Stimulated activated naive CD8-positive, alpha-beta T cell treated with anti-CD3 and anti-CD28 coated beads, Interleukin-15, Interleukin-2, amounts not matched to agents 100 ng/mL and 50 ng/mL, for 24 hours (primary cell): ENCODE results near the gene SUCLG2.
"Not testable (repeated sequence)": the region's sequence is repeated elsewhere in the genome, so short reads cannot be mapped to it uniquely, and the experiment has no call there.

Experiments used
- H3K27ac Mint-ChIP-seq: one replicate; pipeline ENCODE4 v1.8.0; 2021; ENCODE audit warnings: mild to moderate bottlenecking, mixed read lengths
- H3K27me3 Mint-ChIP-seq: one replicate; pipeline ENCODE4 v1.8.0; 2021; ENCODE audit warnings: mixed read lengths
- H3K36me3 Mint-ChIP-seq: one replicate; pipeline ENCODE4 v1.8.0; 2021; ENCODE audit warnings: low read depth, mixed read lengths
- H3K4me1 Mint-ChIP-seq: one replicate; pipeline ENCODE4 v1.8.0; 2021; ENCODE audit warnings: low read depth, mixed read lengths
- H3K4me3 Mint-ChIP-seq: one replicate; pipeline ENCODE4 v1.8.0; 2021; ENCODE audit warnings: mild to moderate bottlenecking, mixed read lengths
- H3K9me3 Mint-ChIP-seq: one replicate; pipeline ENCODE4 v1.8.0; 2021; ENCODE audit warnings: mixed read lengths

Gene SUCLG2

DNA sequence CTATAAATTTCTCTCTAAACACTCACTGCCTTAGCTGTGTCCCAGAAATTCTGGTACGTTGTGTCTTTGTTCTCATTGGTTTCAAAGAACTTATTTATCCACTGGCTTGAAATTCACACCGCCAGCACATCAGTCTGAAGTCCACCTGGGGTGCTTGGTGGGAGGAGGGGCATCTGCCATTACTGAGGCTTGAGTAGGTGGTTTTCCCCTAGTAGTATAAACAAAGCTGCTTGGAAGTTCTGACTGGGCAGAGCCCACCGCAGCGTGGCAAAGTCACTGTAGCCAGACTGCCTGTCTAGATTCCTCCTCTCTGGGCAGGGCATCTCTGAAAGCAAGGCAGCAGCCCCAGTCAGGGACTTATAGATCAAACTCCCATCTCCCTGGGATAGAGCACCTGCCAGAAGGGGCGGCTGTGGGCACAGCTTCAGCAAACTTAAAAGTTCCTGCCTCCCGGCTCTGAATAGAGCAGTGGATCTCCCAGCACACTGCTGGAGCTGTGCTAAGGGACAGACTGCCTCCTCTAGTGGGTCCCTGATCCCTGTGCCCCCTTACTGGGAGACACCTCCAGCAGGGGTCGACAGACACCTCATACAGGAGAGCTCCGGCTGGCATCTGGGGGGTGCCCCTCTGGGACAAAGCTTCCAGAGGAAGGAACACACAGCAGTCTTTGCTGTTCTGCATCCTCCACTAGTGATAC, 114.1 kb downstream of the SUCLG2 start:
- H3K27ac Mint-ChIP-seq: no peak overlapping the region
- H3K4me1 Mint-ChIP-seq: peaks cover 20% of the 10 kb centered on the region
- no peak overlapping the region for H3K4me3 Mint-ChIP-seq
- peaks cover 21% of the 10 kb centered on the region for H3K9me3 Mint-ChIP-seq
- H3K36me3 Mint-ChIP-seq: peaks cover 73% of the 10 kb centered on the region
- no peaks in the 10 kb centered on the region for H3K27me3 Mint-ChIP-seq

- H3K27ac Mint-ChIP-seq, H3K27me3 Mint-ChIP-seq, H3K4me3 Mint-ChIP-seq: not testable (repeated sequence)
- peaks cover 55% of the 10 kb centered on the region for H3K36me3 Mint-ChIP-seq
- peaks cover 15% of the 10 kb centered on the region for H3K9me3 Mint-ChIP-seq
- H3K4me1 Mint-ChIP-seq: peaks cover 25% of the 10 kb centered on the region
Observed at GRCh38 chr3:67537203-67537602, 117.2 kb downstream of the SUCLG2 start.

DNA sequence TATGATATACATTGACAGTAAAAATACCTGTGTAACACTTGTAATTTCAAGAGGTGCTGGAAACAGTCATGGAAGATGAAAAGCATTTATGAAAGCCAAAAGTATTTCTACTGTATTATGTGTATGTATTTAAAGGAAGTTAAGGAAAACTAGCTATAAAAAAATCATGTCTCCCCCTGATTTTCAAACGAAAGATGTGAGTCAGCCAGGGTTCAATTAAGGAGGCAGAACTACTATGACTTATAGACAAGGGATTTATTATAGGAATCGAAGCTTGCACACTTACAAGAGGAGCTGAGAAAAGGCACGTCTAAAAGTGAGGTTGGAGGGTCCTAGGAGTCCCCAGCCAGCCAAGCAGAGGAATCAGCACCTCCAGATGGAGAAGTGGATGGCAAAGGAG, 119.4 kb downstream of the SUCLG2 start:
- Mint-ChIP-seq H3K4me3 (no peak overlapping the region), H3K4me1 (peaks cover 39% of the 10 kb centered on the region), H3K27me3 (no peaks in the 10 kb centered on the region), H3K27ac (no peak overlapping the region), H3K36me3 (peaks cover 44% of the 10 kb centered on the region), H3K9me3 (peaks cover 11% of the 10 kb centered on the region)

DNA sequence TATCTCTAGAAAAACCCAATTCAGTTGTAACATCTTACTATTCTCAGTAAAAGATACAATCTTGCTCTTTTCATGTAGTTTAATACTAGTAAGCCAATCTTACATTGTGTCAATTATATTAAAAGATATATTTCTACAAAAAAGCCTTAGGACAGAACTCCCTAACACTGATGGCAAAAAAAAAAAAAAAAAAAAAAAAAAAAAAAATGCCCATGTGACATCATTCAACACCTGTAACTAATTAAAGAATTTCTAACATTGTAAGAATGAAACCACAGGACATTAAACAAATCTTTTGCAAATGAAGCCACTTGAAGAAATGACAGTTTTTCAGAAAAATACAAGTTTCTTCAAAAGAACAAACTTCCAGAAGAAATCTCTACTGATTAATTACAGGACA, 119.8 kb downstream of the SUCLG2 start:
- Mint-ChIP-seq H3K4me1 (peaks cover 43% of the 10 kb centered on the region), H3K27ac (no peak overlapping the region), H3K36me3 (peaks cover 40% of the 10 kb centered on the region), H3K9me3 (peaks cover 11% of the 10 kb centered on the region), H3K4me3 (no peak overlapping the region), H3K27me3 (no peaks in the 10 kb centered on the region)

- Mint-ChIP-seq H3K4me1 (peaks cover 49% of the 10 kb centered on the region), H3K27ac (no peak overlapping the region), H3K27me3 (no peaks in the 10 kb centered on the region), H3K4me3 (no peak overlapping the region), H3K9me3 (no peaks in the 10 kb centered on the region), H3K36me3 (peaks cover 51% of the 10 kb centered on the region)
Observed at GRCh38 chr3:67531181-67532101, 123.0 kb downstream of the SUCLG2 start.

GRCh38 chr3:67529915-67530314, 124.5 kb downstream of the SUCLG2 start:
- no peaks in the 10 kb centered on the region for H3K9me3 Mint-ChIP-seq
- H3K27ac Mint-ChIP-seq: no peak overlapping the region
- peaks cover 36% of the 10 kb centered on the region for H3K4me1 Mint-ChIP-seq
- no peaks in the 10 kb centered on the region for H3K27me3 Mint-ChIP-seq
- H3K36me3 Mint-ChIP-seq: peaks cover 62% of the 10 kb centered on the region
- H3K4me3 Mint-ChIP-seq: no peak overlapping the region

DNA sequence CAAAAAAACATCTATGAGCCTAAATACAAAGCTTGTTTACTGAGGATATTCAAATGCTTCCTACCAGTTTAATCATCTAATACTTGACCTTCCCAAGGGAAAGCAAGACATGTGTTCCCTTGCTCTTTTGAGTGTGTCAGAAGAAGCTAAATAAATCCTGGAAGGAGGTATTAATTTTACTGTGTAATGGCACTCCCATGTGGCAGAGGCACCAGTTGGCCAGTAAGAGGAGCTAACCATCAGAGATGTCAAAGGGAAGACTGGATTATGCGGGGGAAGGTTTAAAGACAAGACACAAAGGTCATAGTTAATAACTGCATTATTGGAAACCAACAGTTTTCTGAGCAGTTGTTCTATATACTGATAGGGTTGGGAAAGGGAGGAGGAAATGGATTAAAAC, 125.1 kb downstream of the SUCLG2 start:
- H3K4me3 Mint-ChIP-seq: no peak overlapping the region
- H3K27ac Mint-ChIP-seq: no peak overlapping the region
- H3K9me3 Mint-ChIP-seq: no peaks in the 10 kb centered on the region

DNA sequence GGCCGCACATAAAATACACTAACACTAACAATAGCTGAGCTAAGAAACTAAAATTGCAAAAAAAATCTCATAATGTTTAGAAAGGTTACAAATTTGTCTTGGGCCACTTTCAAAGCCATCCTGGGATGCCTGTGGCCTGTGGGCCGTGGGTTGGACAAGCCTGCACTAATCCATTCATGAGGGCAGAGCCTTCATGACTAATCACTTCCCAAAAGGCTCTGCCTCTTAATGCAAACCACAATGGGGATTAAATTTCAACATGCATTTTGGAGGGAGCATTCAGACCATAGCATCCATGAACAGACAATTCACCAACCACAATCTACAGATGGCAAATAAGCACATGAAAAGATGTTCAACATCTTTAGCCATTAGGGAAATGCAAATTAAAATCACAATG, 128.2 kb downstream of the SUCLG2 start:
- Mint-ChIP-seq H3K4me3 (no peak overlapping the region), H3K4me1 (peaks cover 18% of the 10 kb centered on the region), H3K27me3 (no peaks in the 10 kb centered on the region), H3K27ac (no peak overlapping the region), H3K9me3 (no peaks in the 10 kb centered on the region), H3K36me3 (peaks cover 68% of the 10 kb centered on the region)

More for the DNA sequence above, 125.1 kb downstream of the SUCLG2 start:
- H3K36me3 Mint-ChIP-seq: peaks cover 65% of the 10 kb centered on the region
- H3K27me3 Mint-ChIP-seq: no peaks in the 10 kb centered on the region
- H3K4me1 Mint-ChIP-seq: peaks cover 33% of the 10 kb centered on the region

DNA sequence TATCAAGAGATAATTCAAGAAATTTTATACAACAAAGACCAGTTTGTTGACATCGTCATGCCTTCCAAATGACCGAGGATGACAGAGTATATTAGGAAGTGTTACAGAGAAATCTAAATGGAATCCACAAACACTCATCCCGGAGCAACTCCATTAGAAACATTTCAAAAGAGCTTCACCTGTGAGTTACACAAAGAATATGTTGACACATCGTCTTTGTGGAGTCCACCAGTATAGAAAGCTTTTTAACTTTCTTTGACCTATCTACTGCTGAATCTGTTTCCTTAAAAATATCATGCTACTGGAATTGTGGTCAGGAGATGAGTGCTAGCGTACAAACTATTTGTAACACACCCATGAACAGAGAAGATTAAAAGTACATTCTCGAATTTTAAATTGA, 130.4 kb downstream of the SUCLG2 start:
- H3K27ac Mint-ChIP-seq: no peak overlapping the region
- H3K4me1 Mint-ChIP-seq: peaks cover 4% of the 10 kb centered on the region
- H3K9me3 Mint-ChIP-seq: no peaks in the 10 kb centered on the region
- no peak overlapping the region for H3K4me3 Mint-ChIP-seq
- no peaks in the 10 kb centered on the region for H3K27me3 Mint-ChIP-seq
- peaks cover 80% of the 10 kb centered on the region for H3K36me3 Mint-ChIP-seq

DNA sequence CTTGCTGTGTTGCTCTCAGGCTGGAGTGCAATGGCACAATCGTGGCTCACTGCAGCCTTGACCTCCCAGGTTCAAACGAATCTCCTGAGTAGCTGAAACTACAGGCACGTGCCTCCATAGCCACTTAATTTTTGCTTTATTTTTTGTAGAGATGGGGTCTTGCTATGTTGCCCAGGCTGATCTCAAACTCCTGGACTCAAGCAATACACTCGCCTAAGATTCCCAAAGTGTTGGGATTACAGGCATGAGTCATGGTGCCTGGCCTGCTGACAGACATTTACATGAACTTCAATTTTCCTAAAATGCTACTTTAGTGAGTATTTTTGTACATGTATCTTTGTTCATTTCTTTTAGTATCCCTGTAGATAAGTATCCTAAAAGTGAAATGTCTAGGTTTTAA, 132.3 kb downstream of the SUCLG2 start:
- H3K4me3 Mint-ChIP-seq: no peak overlapping the region
- no peak overlapping the region for H3K27ac Mint-ChIP-seq
- H3K27me3 Mint-ChIP-seq: no peaks in the 10 kb centered on the region
- no peaks in the 10 kb centered on the region for H3K9me3 Mint-ChIP-seq
- H3K4me1 Mint-ChIP-seq: no peaks in the 10 kb centered on the region
- H3K36me3 Mint-ChIP-seq: peaks cover 71% of the 10 kb centered on the region

DNA sequence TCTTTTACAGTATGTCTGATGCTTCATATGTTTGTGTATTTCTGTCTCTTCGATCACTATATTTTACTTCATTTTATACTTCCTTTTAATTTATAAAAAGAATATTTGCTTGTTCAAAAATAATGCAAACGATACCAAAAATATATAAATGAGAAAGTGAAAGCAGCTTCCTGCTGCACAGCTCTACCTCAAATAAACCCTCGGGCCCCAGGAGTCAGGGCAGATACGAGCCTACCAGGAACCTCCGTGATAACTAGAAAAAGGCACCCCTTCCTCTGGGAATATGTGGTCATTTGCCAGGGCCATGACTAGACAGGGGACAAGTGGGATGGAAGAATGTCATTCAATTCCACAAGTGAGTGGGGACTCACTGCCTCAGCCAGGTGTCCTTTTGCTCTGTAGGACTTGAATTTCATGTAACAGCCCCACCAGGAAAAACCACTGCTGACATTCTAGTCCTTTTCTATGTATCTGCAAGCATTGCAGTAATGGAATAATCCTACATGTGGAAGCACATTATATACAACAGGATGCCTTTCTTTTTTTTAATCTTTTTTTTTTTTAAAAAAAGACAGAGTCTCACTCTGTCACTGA, 133.3 kb downstream of the SUCLG2 start:
- Mint-ChIP-seq H3K36me3 (peaks cover 70% of the 10 kb centered on the region), H3K4me1 (no peaks in the 10 kb centered on the region), H3K27ac (no peak overlapping the region), H3K27me3 (no peaks in the 10 kb centered on the region), H3K4me3 (no peak overlapping the region), H3K9me3 (no peaks in the 10 kb centered on the region)

DNA sequence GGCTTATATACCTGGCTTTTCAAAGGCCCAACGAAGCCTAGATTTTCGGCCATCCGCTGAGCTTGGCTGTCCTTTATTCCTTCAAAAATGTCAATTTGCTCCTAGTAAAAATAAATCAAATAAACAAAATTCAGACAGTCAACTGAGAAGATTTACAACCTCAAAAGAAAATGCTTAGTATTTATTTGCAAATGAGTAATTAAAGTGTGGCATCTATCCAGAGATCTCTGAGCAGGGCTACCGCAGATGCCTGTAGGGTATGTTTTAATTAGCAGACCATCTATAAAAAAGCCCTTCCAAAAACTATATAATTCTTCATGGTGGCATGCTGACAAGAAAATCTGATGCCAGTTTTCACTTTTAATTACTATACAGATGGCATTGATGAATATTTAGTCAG, 136.2 kb downstream of the SUCLG2 start:
- Mint-ChIP-seq H3K4me3 (no peak overlapping the region), H3K4me1 (no peaks in the 10 kb centered on the region), H3K27ac (no peak overlapping the region), H3K27me3 (no peaks in the 10 kb centered on the region), H3K36me3 (peaks cover 66% of the 10 kb centered on the region), H3K9me3 (no peaks in the 10 kb centered on the region)

- Mint-ChIP-seq H3K27ac (no peak overlapping the region), H3K4me1 (no peaks in the 10 kb centered on the region), H3K4me3 (no peak overlapping the region), H3K27me3 (no peaks in the 10 kb centered on the region), H3K36me3 (peaks cover 69% of the 10 kb centered on the region), H3K9me3 (no peaks in the 10 kb centered on the region)
Observed at GRCh38 chr3:67517781-67518180, 136.6 kb downstream of the SUCLG2 start.

- Mint-ChIP-seq H3K36me3 (peaks cover 72% of the 10 kb centered on the region), H3K4me3 (no peak overlapping the region), H3K27me3 (no peaks in the 10 kb centered on the region), H3K4me1 (no peaks in the 10 kb centered on the region), H3K27ac (no peak overlapping the region), H3K9me3 (no peaks in the 10 kb centered on the region)
Observed at GRCh38 chr3:67516496-67516895, 137.9 kb downstream of the SUCLG2 start.

GRCh38 chr3:67515778-67516177, 138.6 kb downstream of the SUCLG2 start:
- Mint-ChIP-seq H3K9me3 (no peaks in the 10 kb centered on the region), H3K4me1 (no peaks in the 10 kb centered on the region), H3K4me3 (no peak overlapping the region), H3K27me3 (no peaks in the 10 kb centered on the region), H3K36me3 (peaks cover 76% of the 10 kb centered on the region), H3K27ac (no peak overlapping the region)
